ENCODE results near the gene DUOXA2. TPM values are rescaled to one million over a fixed set of nuclear protein-coding genes. Genes with fewer than 3 reads are reported as not detected.
A peak's percentile ranks its signal among the peaks of the same experiment; 100 is the strongest.

DUOXA2 gene
- total and polyA plus RNA-seq, 8 donors = 1.3 to 119 (median 25.0) TPM; not detected in 1

GRCh38 chr15:45116006-45116481 is 1.9 kb downstream of the DUOXA2 start:
- no peaks in the 10 kb centered on the region for H3K9me3 ChIP-seq
- no peak for DNase-seq
- H3K4me3 ChIP-seq = peak overlapping the region in 2 of 4 donors; percentile 44 to 52
- peaks cover 32 to 100% (median 68%) of the 10 kb centered on the region in 3 donors for H3K27me3 ChIP-seq
- intact Hi-C loops (cut with DNase I; ENCODE audit: low total_unique reads) = no loop called here
- H3K36me3 ChIP-seq = no peaks in the 10 kb centered on the region
- peaks cover 38 to 62% (median 58%) of the 10 kb centered on the region in 4 donors for H3K4me1 ChIP-seq
- no peak for TF ChIP-seq CTCF (IDR thresholded peaks at IDR 0.05)
- no peak for TF ChIP-seq EP300 (IDR thresholded peaks at IDR 0.05)
- TF ChIP-seq POLR2A (IDR thresholded peaks at IDR 0.05) = no peak
- TF ChIP-seq POLR2AphosphoS5 (IDR thresholded peaks at IDR 0.05) = no peak
- H3K27ac ChIP-seq = no peak overlapping the region
- WGBS, 5 donors = 32 to 58% (median 38%) methylated on average over 19 of the region's 19 CpGs

GRCh38 chr15:45116482-45117307 is 2.6 kb downstream of the DUOXA2 start:
- DNase-seq = peak in 1 of 2 donors; percentile 38
- 10 to 17% (median 12%) methylated on average over 35 to 65 of the region's 65 CpGs for WGBS, 5 donors
- Histone ChIP-seq H3K27me3 (peaks cover 27 to 99% (median 63%) of the 10 kb centered on the region in 3 donors), H3K4me1 (peaks cover 38 to 57% (median 53%) of the 10 kb centered on the region in 4 donors), H3K36me3 (no peaks in the 10 kb centered on the region), H3K27ac (peak overlapping the region in 1 of 5 donors; percentile 4), H3K9me3 (no peaks in the 10 kb centered on the region), H3K4me3 (peak overlapping the region in 2 of 4 donors; percentile 44 to 52)
- TF ChIP-seq POLR2A (IDR thresholded peaks at IDR 0.05) (no peak), CTCF (IDR thresholded peaks at IDR 0.05) (no peak), POLR2AphosphoS5 (IDR thresholded peaks at IDR 0.05) (no peak), EP300 (IDR thresholded peaks at IDR 0.05) (no peak)
- intact Hi-C loops (cut with DNase I; ENCODE audit: low total_unique reads) = no loop called here

- TF ChIP-seq POLR2A (IDR thresholded peaks at IDR 0.05) (no peak), CTCF (IDR thresholded peaks at IDR 0.05) (no peak), EP300 (IDR thresholded peaks at IDR 0.05) (no peak)
- H3K36me3 ChIP-seq = no peaks in the 10 kb centered on the region
- WGBS, 5 donors = 31 to 41% (median 34%) methylated on average over 22 to 33 of the region's 33 CpGs
- H3K4me1 ChIP-seq = peaks cover 31 to 54% (median 46%) of the 10 kb centered on the region in 4 donors
- H3K27me3 ChIP-seq = peaks cover 21 to 96% (median 54%) of the 10 kb centered on the region in 3 donors
- intact Hi-C loops (cut with DNase I; ENCODE audit: low total_unique reads) = no loop called here
- peak overlapping the region in 1 of 5 donors; percentile 4 for H3K27ac ChIP-seq
- no peaks in the 10 kb centered on the region for H3K9me3 ChIP-seq
- DNase-seq = no peak
- peak overlapping the region; percentile 18 to 52 (median 32) for H3K4me3 ChIP-seq
Observed at GRCh38 chr15:45117308-45118130, 3.4 kb downstream of the DUOXA2 start.

GRCh38 chr15:45118131-45118588 is 4.0 kb downstream of the DUOXA2 start:
- peak overlapping the region; percentile 18 to 52 (median 32) for H3K4me3 ChIP-seq
- no peak for TF ChIP-seq POLR2A (IDR thresholded peaks at IDR 0.05)
- TF ChIP-seq CTCF (IDR thresholded peaks at IDR 0.05) = peak in 5 of 7 experiments; percentile 90 to 96 (median 94)
- TF ChIP-seq POLR2AphosphoS5 (IDR thresholded peaks at IDR 0.05) = peak in 1 of 3 donors; percentile 71
- no peaks in the 10 kb centered on the region for H3K9me3 ChIP-seq
- H3K4me1 ChIP-seq = peaks cover 25 to 47% (median 39%) of the 10 kb centered on the region in 4 donors
- DNase-seq = peak; percentile 92 to 97
- no peaks in the 10 kb centered on the region for H3K36me3 ChIP-seq
- no peak overlapping the region for H3K27ac ChIP-seq
- WGBS, 5 donors = 1 to 2% (median 1%) methylated on average over 14 of the region's 14 CpGs
- intact Hi-C loops (cut with DNase I; ENCODE audit: low total_unique reads) = no loop called here
- H3K27me3 ChIP-seq = peaks cover 17 to 96% (median 48%) of the 10 kb centered on the region in 3 donors

All from stomach (tissue), 9 donors.